Panc1 (cell line): ENCODE measurements around the gene RTL1. TPM values are rescaled to one million over a fixed set of nuclear protein-coding genes. Genes with fewer than 3 reads are reported as not detected.
A peak's percentile ranks its signal among the peaks of the same experiment; 100 is the strongest.

Source experiments
- ATAC-seq: fragments of 200-7000 bp; cut with Tn5 transposase; 2 replicates; pipeline ENCODE4 v1.9.1; 2020; ENCODE audit warnings: mild to moderate bottlenecking, moderate library complexity
- BruUV-seq: library from RNA; stranded (reverse); fragments of 400-500 nt; replicated peaks from 2 replicates; lab custom pipeline; 2021; lab: Mats Ljungman, UMichigan
- CTCF ChIA-PET: fragments of 300-600 bp; sonication (Branson Sonifier 250); formaldehyde crosslinking; loops from one replicate; lab custom pipeline; 2022; ENCODE audit warnings: antibody characterized with exemption; lab: Charles Lee
- POLR2A ChIA-PET: fragments of 300-600 bp; sonication (Branson Sonifier 250); formaldehyde crosslinking; loops from one replicate; lab custom pipeline; 2022; ENCODE audit warnings: antibody characterized with exemption; lab: Charles Lee
- DNase-seq: peaks from one replicate; pipeline ENCODE4 v3.0.0-alpha.2; 2010; ENCODE audit warnings: low read depth, low spot score
- H3K27ac ChIP-seq: 2 replicates; pipeline ENCODE4 v1.5.1; 2011; ENCODE audit warnings: mild to moderate bottlenecking, low read length, inconsistent platforms
- H3K27me3 ChIP-seq: fragments of 200-500 bp; sonication (Bioruptor generic); 2 replicates; pipeline ENCODE4 v1.6.0; 2014; ENCODE audit warnings: low read length, inconsistent platforms; ENCODE audit not compliant: control insufficient read depth, insufficient read depth
- H3K36me3 ChIP-seq: fragments of 200-500 bp; sonication (Bioruptor generic); 2 replicates; pipeline ENCODE4 v1.5.1; 2014; ENCODE audit warnings: inconsistent platforms, mild to moderate bottlenecking, low read length, moderate library complexity; ENCODE audit not compliant: control insufficient read depth, insufficient read depth
- H3K4me1 ChIP-seq: 2 replicates; pipeline ENCODE4 v1.5.1; 2011; ENCODE audit warnings: inconsistent platforms, mild to moderate bottlenecking, low read length, moderate library complexity; ENCODE audit not compliant: control insufficient read depth, insufficient read depth
- H3K4me3 ChIP-seq, 2 experiments: 2 replicates each; pipeline ENCODE4 v1.5.1; 2011 to 2012; ENCODE audit warnings: low read depth in 2 of 2, low read length in 2 of 2, mild to moderate bottlenecking in 2 of 2, inconsistent platforms in 1 of 2, moderate library complexity in 1 of 2
- H3K9me3 ChIP-seq: fragments of 200-500 bp; sonication (Bioruptor generic); 2 replicates; pipeline ENCODE4 v1.5.1; 2014; ENCODE audit warnings: low read depth, mild to moderate bottlenecking, inconsistent platforms, low read length, moderate library complexity; ENCODE audit not compliant: control insufficient read depth, insufficient read depth
- POLR2AphosphoS5 ChIP-seq: IDR thresholded peaks from 2 replicates; pipeline ENCODE4 v1.6.1; 2012; ENCODE audit warnings: mild to moderate bottlenecking, low read depth, low read length, moderate library complexity
- REST ChIP-seq, 2 experiments: IDR thresholded peaks; 2 replicates each; pipeline ENCODE4 v1.6.1; 2011 to 2012; ENCODE audit warnings: low read depth in 2 of 2, control low read depth in 1 of 2, low read length in 1 of 2, mild to moderate bottlenecking in 1 of 2, moderate library complexity in 1 of 2; ENCODE audit not compliant: insufficient read depth in 1 of 2
- SIN3A ChIP-seq: IDR thresholded peaks from 2 replicates; pipeline ENCODE4 v1.6.1; 2012; ENCODE audit warnings: low read depth, mild to moderate bottlenecking, low read length, moderate library complexity, borderline replicate concordance; ENCODE audit not compliant: insufficient read depth
- TCF7L2 ChIP-seq: IDR thresholded peaks from 2 replicates; pipeline ENCODE4 v1.6.1; 2011; ENCODE audit warnings: mild to moderate bottlenecking, low read depth, low read length, inconsistent platforms
- in situ Hi-C: cut with HindIII; loops from 2 replicates; pipeline ENCODE4 v1.10.0; 2016; ENCODE audit warnings: low sequenced_read_pairs, low pct_unique_long_range_greater_than_20kb
- intact Hi-C: fragments of 100-400 bp; cut with micrococcal nuclease; formaldehyde crosslinking; loops from one replicate; pipeline ENCODE4 v1.10.0; 2022; ENCODE audit not compliant: unreplicated experiment
- total RNA-seq: library from RNA; stranded (reverse); gene quantifications from one replicate; pipeline ENCODE4 v1.2.1, GENCODE V29; 2021; ENCODE audit not compliant: unreplicated experiment
- TF ChIP-seq, protein P1 (sequence below): fragments of 450-650 bp; IDR thresholded peaks from 2 replicates; pipeline ENCODE4 v1.5.1; 2017; ENCODE audit warnings: mild to moderate bottlenecking

The RTL1 gene
- total RNA-seq, 1 experiment from 2014 or later = not detected

- ChIA-PET CTCF (no interaction called here), POLR2A (no interaction called here)
- Histone ChIP-seq H3K9me3 (no peaks in the 10 kb centered on the region), H3K4me1 (no peaks in the 10 kb centered on the region; the same call in 1 of the 2 replicates), H3K27me3 (no peaks in the 10 kb centered on the region), H3K4me3 (no peak overlapping the region), H3K27ac (no peak overlapping the region), H3K36me3 (no peaks in the 10 kb centered on the region; the same call in 1 of the 2 replicates)
- in situ Hi-C loops (no loop called here), intact Hi-C loops (no loop called here)
- no TSS peak for BruUV-seq
- ATAC-seq (peak; percentile 73), DNase-seq (no peak)
- 0 out of 2 replicates have a peak, but pooled peaks have one; percentile 26 for TF ChIP-seq TCF7L2
- no peak for TF ChIP-seq POLR2AphosphoS5
Measured at GRCh38 chr14:100914597-100915021, 11.1 kb upstream of the RTL1 start.

DNA sequence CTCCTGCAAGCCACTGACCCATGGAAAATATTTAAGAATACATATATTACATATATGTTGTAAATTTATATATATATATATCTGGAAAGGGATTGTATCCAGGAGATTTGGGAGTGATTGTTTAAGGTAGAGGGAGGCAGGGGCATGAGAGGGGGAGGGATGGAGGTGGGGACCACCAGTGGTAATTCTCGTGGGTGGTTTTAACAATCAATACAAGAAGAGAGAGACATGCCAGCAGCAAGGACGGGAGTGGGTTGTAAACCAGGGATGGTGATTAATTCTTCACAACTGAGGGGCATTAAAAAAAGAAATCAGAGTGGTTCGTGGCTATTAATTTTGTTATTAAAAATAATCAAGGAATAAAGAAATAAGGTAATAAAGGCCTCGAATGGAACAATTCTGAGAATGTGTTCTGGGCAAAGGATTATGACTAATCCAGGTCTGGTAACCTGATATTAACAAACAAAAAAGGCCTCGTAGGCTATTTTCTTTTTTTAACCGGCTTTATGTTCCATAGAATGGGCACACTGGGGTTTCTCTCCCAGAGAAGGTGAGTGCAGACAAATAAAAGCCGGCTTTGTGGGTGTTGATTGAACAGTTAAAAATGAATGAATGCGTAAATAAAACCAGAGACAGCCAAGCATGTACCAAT, 8.3 kb upstream of the RTL1 start:
- ATAC-seq (no peak), DNase-seq (no peak)
- in situ Hi-C loops (no loop called here), intact Hi-C loops (no loop called here)
- H3K36me3 ChIP-seq = no peaks in the 10 kb centered on the region; the same call in 1 of the 2 replicates
- no peak overlapping the region for H3K27ac ChIP-seq
- no peaks in the 10 kb centered on the region for H3K9me3 ChIP-seq
- H3K4me3 ChIP-seq = no peak overlapping the region
- TF ChIP-seq TCF7L2 (no peak), POLR2AphosphoS5 (no peak), REST (IDR thresholded peaks at IDR 0.05; ENCODE audit: insufficient read depth in 1 of 2, low read depth in 2 of 2, low read length in 1 of 2) (no peak), SIN3A (no peak)
- TF ChIP-seq, protein P1, sequence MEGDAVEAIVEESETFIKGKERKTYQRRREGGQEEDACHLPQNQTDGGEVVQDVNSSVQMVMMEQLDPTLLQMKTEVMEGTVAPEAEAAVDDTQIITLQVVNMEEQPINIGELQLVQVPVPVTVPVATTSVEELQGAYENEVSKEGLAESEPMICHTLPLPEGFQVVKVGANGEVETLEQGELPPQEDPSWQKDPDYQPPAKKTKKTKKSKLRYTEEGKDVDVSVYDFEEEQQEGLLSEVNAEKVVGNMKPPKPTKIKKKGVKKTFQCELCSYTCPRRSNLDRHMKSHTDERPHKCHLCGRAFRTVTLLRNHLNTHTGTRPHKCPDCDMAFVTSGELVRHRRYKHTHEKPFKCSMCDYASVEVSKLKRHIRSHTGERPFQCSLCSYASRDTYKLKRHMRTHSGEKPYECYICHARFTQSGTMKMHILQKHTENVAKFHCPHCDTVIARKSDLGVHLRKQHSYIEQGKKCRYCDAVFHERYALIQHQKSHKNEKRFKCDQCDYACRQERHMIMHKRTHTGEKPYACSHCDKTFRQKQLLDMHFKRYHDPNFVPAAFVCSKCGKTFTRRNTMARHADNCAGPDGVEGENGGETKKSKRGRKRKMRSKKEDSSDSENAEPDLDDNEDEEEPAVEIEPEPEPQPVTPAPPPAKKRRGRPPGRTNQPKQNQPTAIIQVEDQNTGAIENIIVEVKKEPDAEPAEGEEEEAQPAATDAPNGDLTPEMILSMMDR = no peak
- no peaks in the 10 kb centered on the region for H3K27me3 ChIP-seq
- POLR2A ChIA-PET = no interaction called here
- H3K4me1 ChIP-seq = no peaks in the 10 kb centered on the region; the same call in 1 of the 2 replicates
- no TSS peak for BruUV-seq
- CTCF ChIA-PET = no interaction called here
